IMR-90 (cell line): Measurements from ENCODE around the gene SMAD4. TPM values are rescaled to one million over a fixed set of nuclear protein-coding genes. Genes with fewer than 3 reads are reported as not detected.

Experiments used
- ATAC-seq: fragments of 200-7000 bp; cut with Tn5 transposase; 2 replicates; pipeline ENCODE4 v1.9.1; 2020; ENCODE audit warnings: low read depth, mild to moderate bottlenecking, moderate library complexity
- BruUV-seq: library from RNA; stranded (reverse); fragments of 400-500 nt; replicated peaks from 2 replicates; lab custom pipeline; 2021; lab: Mats Ljungman, UMichigan
- CTCF ChIA-PET: fragments of 300-600 bp; formaldehyde crosslinking; extraction: SDS; loops from one replicate; lab custom pipeline; 2021; ENCODE audit warnings: antibody characterized with exemption; lab: Yijun Ruan, JAX
- POLR2A ChIA-PET: fragments of 300-600 bp; sonication (Branson Sonifier 250); formaldehyde crosslinking; loops from one replicate; lab custom pipeline; 2022; ENCODE audit warnings: antibody characterized with exemption; ENCODE audit not compliant: unreplicated experiment; lab: Charles Lee
- DNase-seq: peaks from one replicate; pipeline ENCODE4 v3.0.0; 2013
- H2AFZ ChIP-seq: replicated peaks from 2 replicates; pipeline ENCODE3; 2013; ENCODE audit warnings: low read length, mild to moderate bottlenecking; ENCODE audit not compliant: poor library complexity
- H2AK5ac ChIP-seq: 2 replicates; pipeline ENCODE4 v1.6.1; 2013; ENCODE audit warnings: low read depth, low read length, inconsistent platforms
- H2AK9ac ChIP-seq: replicated peaks from 2 replicates; pipeline ENCODE3; 2013; ENCODE audit warnings: mild to moderate bottlenecking, low read depth, low read length, moderate library complexity; ENCODE audit not compliant: poor library complexity
- H2BK120ac ChIP-seq: 2 replicates; pipeline ENCODE4 v1.6.1; 2013; ENCODE audit warnings: low read depth, low read length, inconsistent platforms
- H2BK15ac ChIP-seq: 3 replicates; pipeline ENCODE4 v1.6.1; 2013; ENCODE audit warnings: low read depth, low read length, inconsistent platforms
- H2BK20ac ChIP-seq: 2 replicates; pipeline ENCODE4 v1.6.1; 2013; ENCODE audit warnings: low read depth, mild to moderate bottlenecking, inconsistent platforms, low read length, moderate library complexity
- H2BK5ac ChIP-seq: 2 replicates; pipeline ENCODE4 v1.6.1; 2013; ENCODE audit warnings: mild to moderate bottlenecking, low read depth, low read length, inconsistent platforms; ENCODE audit not compliant: poor library complexity, severe bottlenecking
- H3K14ac ChIP-seq: replicated peaks from 2 replicates; pipeline ENCODE4 v1.6.1; 2013; ENCODE audit warnings: low read depth, low read length, inconsistent platforms
- H3K18ac ChIP-seq: 2 replicates; pipeline ENCODE4 v1.6.1; 2013; ENCODE audit warnings: low read depth, low read length, control low read depth
- H3K23ac ChIP-seq: 2 replicates; pipeline ENCODE4 v1.6.1; 2013; ENCODE audit warnings: low read depth, low read length, inconsistent platforms
- H3K27ac ChIP-seq: 2 replicates; pipeline ENCODE4 v1.5.1; 2013; ENCODE audit warnings: mild to moderate bottlenecking, control low read depth, low read length; ENCODE audit not compliant: insufficient read depth
- H3K27me3 ChIP-seq: 2 replicates; pipeline ENCODE4 v1.6.1; 2013; ENCODE audit warnings: low read length; ENCODE audit not compliant: control insufficient read depth, insufficient read depth
- H3K36me3 ChIP-seq: 2 replicates; pipeline ENCODE4 v1.6.1; 2013; ENCODE audit warnings: low read length, mixed read lengths; ENCODE audit not compliant: control insufficient read depth, insufficient read depth
- H3K4ac ChIP-seq: 2 replicates; pipeline ENCODE4 v1.6.1; 2013; ENCODE audit warnings: low read depth, low read length, inconsistent platforms
- H3K4me1 ChIP-seq: 2 replicates; pipeline ENCODE4 v1.6.1; 2013; ENCODE audit warnings: low read length, mixed read lengths; ENCODE audit not compliant: control insufficient read depth, insufficient read depth
- H3K4me2 ChIP-seq: 2 replicates; pipeline ENCODE4 v1.6.1; 2013; ENCODE audit warnings: low read depth, mild to moderate bottlenecking, control low read depth, low read length, moderate library complexity
- H3K4me3 ChIP-seq: 2 replicates; pipeline ENCODE4 v1.5.1; 2013; ENCODE audit warnings: low read depth, mild to moderate bottlenecking, control low read depth, low read length, moderate library complexity; ENCODE audit not compliant: insufficient read depth
- H3K56ac ChIP-seq: 2 replicates; pipeline ENCODE4 v1.6.1; 2013; ENCODE audit warnings: low read length, inconsistent platforms; ENCODE audit not compliant: insufficient read depth; ENCODE audit errors: extremely low read depth
- H3K79me1 ChIP-seq, 2 experiments: 2 replicates each; pipeline ENCODE4 v1.6.1; 2013; ENCODE audit warnings: low read length in 2 of 2, inconsistent platforms in 1 of 2, low read depth in 1 of 2
- H3K9ac ChIP-seq: 2 replicates; pipeline ENCODE4 v1.6.1; 2013; ENCODE audit warnings: low read depth, low read length, control low read depth
- H3K9me1 ChIP-seq: 2 replicates; pipeline ENCODE4 v1.6.1; 2013; ENCODE audit warnings: low read length, inconsistent platforms; ENCODE audit not compliant: insufficient read depth
- H3K9me3 ChIP-seq: 2 replicates; pipeline ENCODE4 v1.6.1; 2013; ENCODE audit warnings: low read length; ENCODE audit not compliant: control insufficient read depth, insufficient read depth
- H4K20me1 ChIP-seq: 2 replicates; pipeline ENCODE4 v1.6.1; 2013; ENCODE audit warnings: low read length, inconsistent platforms; ENCODE audit not compliant: insufficient read depth
- H4K5ac ChIP-seq: 2 replicates; pipeline ENCODE4 v1.6.1; 2013; ENCODE audit warnings: mild to moderate bottlenecking, low read depth, low read length, control low read depth
- H4K8ac ChIP-seq, 2 experiments: 2 replicates each; pipeline ENCODE4 v1.6.1; 2013; ENCODE audit warnings: low read depth in 2 of 2, low read length in 2 of 2, control low read depth in 1 of 2, inconsistent platforms in 1 of 2
- H4K91ac ChIP-seq: 2 replicates; pipeline ENCODE4 v1.6.1; 2013; ENCODE audit warnings: low read depth, low read length, inconsistent platforms; ENCODE audit not compliant: insufficient read depth
- POLR2A ChIP-seq: IDR thresholded peaks from 2 replicates; pipeline ENCODE4 v1.6.1; 2012; ENCODE audit warnings: mild to moderate bottlenecking, low read depth, low read length
- WGBS, 2 experiments: methylation state at CpG; one replicate each; pipeline versions ENCODE4 v1.1.5 to v1.1.7; 2013; ENCODE audit warnings: missing lambda C conversion rate in 2 of 2; ENCODE audit not compliant: insufficient read length in 1 of 2; ENCODE audit errors: extremely low coverage in 2 of 2; 5-methylcytosine and 5-hydroxymethylcytosine counted together
- dilution Hi-C: fragments of 300-500 bp; cut with HindIII; formaldehyde crosslinking; loops from one replicate; pipeline ENCODE4 v1.14.3; 2018; ENCODE audit warnings: low sequenced_read_pairs; ENCODE audit not compliant: unreplicated experiment
- in situ Hi-C: fragments of 300-500 bp; cut with MboI; formaldehyde crosslinking; loops from 3 replicates; pipeline ENCODE4 v1.14.3; 2019; ENCODE audit warnings: low sequenced_read_pairs, inconsistent platforms, mixed read lengths
- intact Hi-C: fragments of 100-400 bp; cut with micrococcal nuclease; formaldehyde crosslinking; loops from 2 replicates; pipeline ENCODE4 v1.10.0; 2022
- polyA plus RNA-seq, 3 experiments: library from polyadenylated mRNA; depleted of rRNA; stranded (reverse); fragments of >200 nt; gene quantifications; 2 replicates each; pipeline ENCODE4 v1.2.3, GENCODE V29; 2012; ENCODE audit warnings: low replicate concordance in 1 of 3
- total RNA-seq: library from RNA; depleted of rRNA; stranded (reverse); fragments of >200 nt; gene quantifications from 2 replicates; pipeline ENCODE4 v1.2.3, GENCODE V29; 2012

SMAD4 gene
- total and polyA plus RNA-seq, 2 of the 4 experiments (the other 2 are of a cell fraction), result 57.6 to 145 TPM

DNA sequence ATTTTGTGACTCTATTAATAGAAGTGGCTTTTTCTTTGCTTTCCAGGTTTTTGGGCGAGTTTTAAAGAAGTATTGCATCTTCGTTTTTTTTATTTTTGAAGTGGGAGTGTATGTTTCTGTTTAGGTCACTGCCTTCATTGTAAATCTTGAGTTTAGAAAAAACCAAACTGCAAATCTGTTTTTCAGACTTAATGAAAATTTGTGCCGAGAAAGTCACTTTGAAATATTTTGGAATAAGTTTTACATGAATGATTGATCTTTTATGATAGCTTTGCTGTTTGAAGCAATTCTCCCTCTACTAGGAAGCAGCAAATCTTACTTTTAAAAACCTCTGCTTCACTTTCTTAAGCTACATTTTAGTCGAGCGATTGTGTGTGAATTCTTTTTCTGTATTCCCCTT is 2.2 kb downstream of the SMAD4 start:
- intact Hi-C loops, result loop anchor here (5.0 kb wide), 3 partner anchors 155 to 215 kb away; partner anchors contain the start of genes ME2 and MEX3C
- POLR2A ChIA-PET, result no interaction called here

More for the DNA sequence above, 2.2 kb downstream of the SMAD4 start:
- peaks cover 6% of the 10 kb centered on the region for H3K9me1 ChIP-seq
- H2BK5ac ChIP-seq, result no peak overlapping the region
- TF ChIP-seq POLR2A, result no peak
- no peaks in the 10 kb centered on the region for H3K27me3 ChIP-seq
- H3K9me3 ChIP-seq, result no peaks in the 10 kb centered on the region
- H4K91ac ChIP-seq, result no peak overlapping the region
- dilution Hi-C loops (no loop called here), in situ Hi-C loops (loop anchor here (25.0 kb wide), 1 partner anchor 745 kb away; the partner anchor contains the start of genes CXXC1 and MBD1)
- ATAC-seq, result no peak
- peak overlapping the region; percentile 24; the same call in 1 of the 2 replicates for H3K9ac ChIP-seq
- peaks cover 22 to 46% of the 10 kb centered on the region in 2 experiments for H3K79me1 ChIP-seq
- H3K23ac ChIP-seq, result peak overlapping the region; percentile 14; the same call in 1 of the 2 replicates
- no peak overlapping the region for H2AK9ac ChIP-seq
- H4K20me1 ChIP-seq, result peaks cover 61% of the 10 kb centered on the region
- H2AK5ac ChIP-seq, result no peak overlapping the region
- BruUV-seq, result no TSS peak
- H3K4ac ChIP-seq, result no peak overlapping the region
- H3K27ac ChIP-seq, result no peak overlapping the region
- H2AFZ ChIP-seq, result no peak overlapping the region
- H4K5ac ChIP-seq, result no peak overlapping the region
- peaks cover 3% of the 10 kb centered on the region for H3K36me3 ChIP-seq
- H3K4me2 ChIP-seq, result peak overlapping the region; percentile 95
- no CpG with 5 or more reads among the region's 5 CpGs for WGBS, 2 experiments
- H2BK15ac ChIP-seq, result no peak overlapping the region
- H3K4me3 ChIP-seq, result no peak overlapping the region
- H3K14ac ChIP-seq, result no peak overlapping the region
- H2BK120ac ChIP-seq, result no peak overlapping the region
- no peak overlapping the region for H2BK20ac ChIP-seq
- CTCF ChIA-PET, result interaction anchor here (1.6 kb wide), 1 partner anchor 212 kb away, joined by 3 read pairs; no protein-coding TSS in a partner anchor
- H4K8ac ChIP-seq, result no peak overlapping the region
- DNase-seq, result no peak
- H3K4me1 ChIP-seq, result peaks cover 12% of the 10 kb centered on the region
- no peak overlapping the region for H3K18ac ChIP-seq
- no peak overlapping the region for H3K56ac ChIP-seq
